ENCODE data around the gene ATP2B2.

- TF ChIP-seq CTCF (conservative IDR thresholded peaks at IDR 0.05; ENCODE audit: low read length) (no peak), EZH2phosphoT487 (IDR thresholded peaks at IDR 0.05; ENCODE audit: borderline replicate concordance, low read depth, low read length) (no peak)
Observed at GRCh38 chr3:10419637-10420232, 85.7 kb downstream of the ATP2B2 start.
